Measurements from ENCODE around the gene CRYGN.

Gene CRYGN

DNA sequence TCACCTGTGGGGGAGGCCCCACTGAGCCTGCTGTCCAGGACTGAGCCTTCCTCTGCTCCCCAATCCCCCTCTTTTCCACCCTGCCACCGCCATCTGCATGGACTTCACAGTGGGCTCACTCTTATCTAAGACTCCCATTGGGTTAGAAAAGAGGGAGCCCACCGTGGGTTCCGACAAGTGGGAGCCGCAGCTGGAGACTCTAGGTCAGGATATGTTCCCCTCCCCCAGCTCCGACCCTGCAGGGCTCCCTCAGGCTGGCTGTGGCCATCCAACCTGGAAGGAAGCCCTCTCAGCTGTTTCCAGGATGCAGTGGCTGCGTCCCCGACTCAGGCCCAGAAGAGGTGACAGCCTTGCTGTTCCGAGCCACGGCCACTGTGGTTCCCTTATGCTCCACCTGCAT lies 34.9 kb downstream of the CRYGN start:
- FAIRE-seq = no peak

GRCh38 chr7:151404216-151405011 lies 35.5 kb downstream of the CRYGN start:
- FAIRE-seq = no peak

GRCh38 chr7:151403764-151404163 lies 36.2 kb downstream of the CRYGN start:
- no peak for FAIRE-seq

GRCh38 chr7:151402029-151402835 lies 37.7 kb downstream of the CRYGN start:
- FAIRE-seq = no peak

DNA sequence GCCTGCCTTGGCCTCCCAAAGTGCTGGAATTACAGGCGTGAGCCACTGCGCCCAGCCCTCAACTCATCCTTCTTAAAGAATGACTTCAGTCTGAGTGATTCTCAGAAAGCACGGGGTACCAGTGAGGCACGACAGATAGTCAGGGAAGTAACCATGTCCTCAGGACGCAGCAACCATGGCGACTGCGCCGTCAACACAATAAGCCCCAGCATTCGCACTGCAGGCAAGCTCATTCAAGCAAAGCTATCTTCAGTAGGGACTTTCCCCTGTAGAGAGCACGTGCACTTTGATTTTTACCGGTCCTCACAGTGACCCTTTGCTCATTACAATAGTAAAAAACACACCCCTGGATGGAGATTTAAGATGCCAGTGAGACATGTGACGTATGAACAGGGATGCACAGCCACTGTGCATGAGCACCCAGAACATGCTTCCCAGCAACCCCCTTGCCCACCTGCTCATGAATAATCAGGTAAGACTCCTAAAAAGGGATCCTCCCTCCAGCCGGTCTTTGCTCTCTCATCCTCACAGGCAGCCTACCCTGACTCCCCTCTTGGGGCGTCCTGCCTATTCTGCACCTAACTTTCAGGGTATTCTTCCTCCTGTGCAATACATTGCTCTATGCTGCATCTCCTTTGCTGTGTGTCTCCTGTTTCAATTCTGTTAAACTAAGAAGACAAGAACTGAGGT lies 39.2 kb downstream of the CRYGN start:
- no peak for FAIRE-seq

- no peak for FAIRE-seq
Measured at GRCh38 chr7:151399906-151400305, 40.0 kb downstream of the CRYGN start.

DNA sequence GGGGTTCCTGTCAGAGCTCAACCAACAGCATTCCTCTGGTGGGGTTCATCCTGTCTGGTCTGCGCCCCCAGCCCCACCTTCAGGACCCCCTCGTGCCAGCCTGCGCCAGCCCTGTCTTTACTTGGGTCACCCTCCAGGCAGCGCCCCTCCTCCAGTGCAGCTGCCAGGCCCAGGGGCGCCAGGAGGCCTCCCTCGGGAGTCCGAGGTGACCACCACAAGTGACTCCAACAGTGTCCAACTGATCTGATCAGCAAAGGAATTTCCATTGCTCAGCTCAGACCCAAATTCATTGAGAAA lies 40.7 kb downstream of the CRYGN start:
- FAIRE-seq = no peak

DNA sequence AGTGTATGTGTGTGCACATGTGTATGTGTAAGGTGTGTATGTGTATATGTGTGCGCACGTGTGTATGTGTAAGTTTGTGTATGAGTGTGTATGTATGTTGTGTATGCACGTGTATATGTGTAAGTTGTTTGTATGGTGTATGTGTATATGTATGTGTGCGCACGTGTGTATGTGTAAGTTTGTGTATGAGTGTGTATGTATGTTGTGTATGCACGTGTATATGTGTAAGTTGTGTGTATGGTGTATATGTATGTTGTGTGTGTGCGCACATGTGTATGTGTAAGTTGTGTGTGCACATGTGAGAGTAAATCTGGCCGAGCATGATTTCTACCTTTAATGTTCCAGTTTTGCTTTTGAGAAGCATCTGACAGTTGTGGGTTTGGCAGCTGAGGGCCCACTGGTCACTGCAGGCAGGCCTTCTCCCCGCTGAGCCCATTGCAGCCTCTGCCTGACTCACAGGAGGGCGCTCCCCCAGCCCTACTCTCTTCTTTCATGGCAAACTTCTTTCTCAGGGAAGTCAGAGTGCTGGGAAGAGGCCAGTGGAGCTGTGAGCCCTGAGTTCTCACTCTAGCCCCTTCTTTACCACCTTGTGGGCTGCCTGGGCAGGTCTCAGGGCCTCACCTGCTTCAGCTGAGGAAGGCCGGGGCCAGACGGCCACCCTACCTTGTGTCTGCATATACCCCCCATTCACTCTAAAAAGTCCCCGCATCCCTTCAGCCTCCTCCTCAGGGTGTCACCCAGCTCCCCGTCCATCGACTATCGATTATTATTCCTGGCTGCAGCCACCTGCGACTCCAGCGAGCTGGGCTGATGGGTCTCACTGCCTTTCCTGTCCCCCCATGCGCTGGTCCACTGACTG lies 41.3 kb downstream of the CRYGN start:
- FAIRE-seq = no peak

DNA sequence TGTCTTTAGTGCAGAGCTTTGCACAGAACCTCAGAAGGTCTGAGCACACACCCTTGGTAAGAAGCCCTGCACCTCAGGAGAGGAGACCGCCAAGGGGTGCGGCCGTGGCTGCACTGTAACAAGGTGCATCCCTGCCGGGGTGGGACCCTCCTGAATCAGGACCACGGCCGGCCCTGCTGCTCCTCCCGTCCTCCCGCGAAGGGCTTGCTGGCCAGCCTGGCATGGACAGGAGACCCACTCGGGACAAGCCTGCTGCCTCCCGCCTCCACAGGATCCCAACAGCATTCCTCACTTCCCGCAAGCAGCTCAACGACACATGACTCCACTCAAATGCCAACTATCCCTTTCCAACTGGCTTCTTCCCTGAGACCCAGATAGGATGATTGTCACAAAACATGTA lies 42.9 kb downstream of the CRYGN start:
- FAIRE-seq = no peak

DNA sequence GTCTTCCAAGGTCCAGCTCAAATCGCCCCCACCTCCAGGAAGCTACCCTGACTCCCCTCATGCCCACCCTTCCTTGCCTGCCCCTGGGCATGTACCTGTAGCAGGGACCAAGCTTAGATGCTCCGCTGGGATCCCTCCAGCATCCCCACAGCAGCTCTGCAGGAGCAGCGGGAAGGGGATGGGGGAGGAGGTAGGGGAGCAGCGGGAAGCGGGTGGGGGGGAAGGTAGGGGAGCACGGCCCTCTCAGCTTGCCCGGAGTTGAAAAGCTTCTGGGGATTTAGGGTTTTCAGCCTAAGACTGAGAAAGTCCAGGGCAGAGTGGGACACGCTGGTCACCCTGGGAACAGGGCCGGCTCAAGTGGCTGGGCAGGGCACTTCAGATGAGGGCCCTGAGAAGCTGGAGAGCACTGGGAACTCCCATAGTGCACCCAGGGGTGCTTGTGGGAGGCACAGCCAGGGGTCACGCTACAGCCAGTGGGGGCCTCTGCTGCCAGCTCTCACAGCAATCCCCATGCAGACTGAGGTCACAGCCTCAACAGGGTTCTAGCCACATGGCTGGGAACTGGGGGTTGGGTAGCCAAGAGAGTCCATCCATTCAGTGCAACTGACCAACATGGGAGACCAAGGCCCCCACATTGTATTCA lies 43.5 kb downstream of the CRYGN start:
- FAIRE-seq = no peak

GRCh38 chr7:151395036-151395367 lies 44.9 kb downstream of the CRYGN start:
- no peak for FAIRE-seq

GRCh38 chr7:151394076-151395035 lies 45.6 kb downstream of the CRYGN start:
- FAIRE-seq = no peak

GRCh38 chr7:151393031-151393977 lies 46.6 kb downstream of the CRYGN start:
- FAIRE-seq = no peak

DNA sequence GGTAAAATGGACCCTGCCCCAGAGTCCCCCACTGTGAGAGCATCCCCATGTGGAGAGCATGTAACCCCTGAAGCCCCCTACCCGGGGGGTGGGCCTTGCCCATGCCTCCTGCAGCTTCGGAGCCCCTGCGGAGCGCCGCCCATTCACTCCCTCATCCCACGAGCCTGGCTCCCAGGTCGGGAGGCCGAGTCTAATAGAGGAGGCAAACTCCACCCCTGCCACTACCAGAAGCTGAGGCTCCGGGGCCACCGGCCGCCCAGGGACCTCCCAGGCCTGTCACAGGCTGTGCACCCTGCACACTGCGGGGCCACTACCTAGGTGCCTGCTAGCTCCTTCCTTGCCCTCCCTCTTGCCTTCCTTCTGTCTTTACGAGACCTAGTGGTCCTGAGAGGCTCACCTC lies 47.5 kb downstream of the CRYGN start:
- FAIRE-seq = no peak

GRCh38 chr7:151392002-151392401 lies 47.9 kb downstream of the CRYGN start:
- no peak for FAIRE-seq

DNA sequence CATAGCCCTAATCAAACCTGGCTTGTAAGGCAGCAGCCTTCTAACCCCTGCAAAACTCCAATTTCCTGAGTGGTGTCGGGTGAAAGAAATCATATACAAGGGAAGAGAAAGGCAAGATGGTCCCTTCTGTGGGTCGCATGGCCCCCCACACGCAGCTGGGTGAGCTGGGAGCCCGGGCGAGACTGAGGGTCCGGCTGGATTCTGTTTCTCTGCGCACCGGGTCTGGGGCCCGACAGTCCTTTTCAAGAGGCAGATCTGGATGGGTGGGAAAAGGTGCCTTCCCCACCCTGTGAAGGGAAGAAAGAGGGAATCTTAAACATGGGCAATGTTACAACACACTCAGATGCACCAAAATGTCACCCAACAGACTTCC lies 48.6 kb downstream of the CRYGN start:
- FAIRE-seq = no peak

DNA sequence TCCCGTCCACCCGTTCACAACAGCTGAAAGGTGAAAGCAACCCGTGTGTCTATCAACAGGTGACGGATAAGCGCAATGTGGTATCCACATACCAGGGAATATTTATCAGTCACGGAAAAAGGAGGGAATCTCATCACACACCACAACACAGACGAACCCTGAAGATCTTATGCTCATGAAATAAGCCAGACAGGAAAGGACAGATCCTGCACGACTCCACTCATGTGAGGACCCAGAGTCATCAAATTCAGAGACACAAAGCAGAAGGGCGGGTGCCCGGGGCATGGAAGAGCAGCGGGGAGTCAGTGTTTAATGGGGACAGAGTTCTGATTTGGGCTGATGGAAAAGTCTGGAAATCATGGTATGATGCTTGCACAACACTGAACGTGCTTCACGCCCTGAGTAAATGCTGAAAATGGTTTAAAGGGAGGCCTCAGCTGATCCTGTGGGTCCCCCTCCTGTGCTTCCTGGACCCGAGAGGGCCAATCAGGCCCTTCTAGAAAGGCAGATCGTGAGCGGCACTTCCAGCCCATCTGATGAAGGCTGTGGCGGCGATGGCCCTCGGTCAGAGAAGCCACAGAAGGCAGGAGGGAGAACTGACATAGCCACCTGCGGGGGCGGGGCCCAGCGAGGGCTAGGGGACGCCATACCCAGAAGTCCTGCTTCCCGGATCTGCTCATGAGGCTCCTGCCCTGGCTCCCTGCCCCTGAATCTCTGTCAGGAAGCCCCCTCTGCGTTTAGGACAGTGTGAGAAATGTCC lies 49.2 kb downstream of the CRYGN start:
- FAIRE-seq = no peak

GRCh38 chr7:151389768-151390597 lies 50.0 kb downstream of the CRYGN start:
- no peak for FAIRE-seq
